ENCODE data around the gene FAM120B.

FAM120B gene

GRCh38 chr6:170429450-170429849 lies 122.9 kb downstream of the FAM120B start:
- DNase-seq = no peak

GRCh38 chr6:170433163-170434116 lies 126.9 kb downstream of the FAM120B start:
- peak; percentile 90 for DNase-seq

- DNase-seq = no peak
These were observed 127.7 kb downstream of the FAM120B start for GRCh38 chr6:170434117-170434820.

- no peak for DNase-seq
These were observed 128.2 kb downstream of the FAM120B start for GRCh38 chr6:170434821-170435155.

GRCh38 chr6:170435766-170436165 lies 129.2 kb downstream of the FAM120B start:
- DNase-seq = no peak

GRCh38 chr6:170436209-170436809 lies 129.8 kb downstream of the FAM120B start:
- DNase-seq = peak; percentile 42

GRCh38 chr6:170437719-170438401 lies 131.3 kb downstream of the FAM120B start:
- DNase-seq = no peak

GRCh38 chr6:170438402-170438753 lies 131.8 kb downstream of the FAM120B start:
- DNase-seq = peak; percentile 100

GRCh38 chr6:170438861-170439260 lies 132.3 kb downstream of the FAM120B start:
- DNase-seq = peak; percentile 47

GRCh38 chr6:170439366-170440361 lies 133.1 kb downstream of the FAM120B start:
- DNase-seq = peak; percentile 47

- DNase-seq = no peak
These were observed 133.9 kb downstream of the FAM120B start for GRCh38 chr6:170440437-170440836.

- no peak for DNase-seq
These were observed 134.8 kb downstream of the FAM120B start for GRCh38 chr6:170441316-170441715.

- DNase-seq = no peak
These were observed 136.0 kb downstream of the FAM120B start for GRCh38 chr6:170442596-170442995.

GRCh38 chr6:170443151-170443662 lies 136.6 kb downstream of the FAM120B start:
- peak; percentile 33 for DNase-seq

GRCh38 chr6:170444056-170444591 lies 137.6 kb downstream of the FAM120B start:
- DNase-seq = no peak

- DNase-seq = no peak
These were observed 138.3 kb downstream of the FAM120B start for GRCh38 chr6:170444811-170445211.

- DNase-seq = no peak
These were observed 138.9 kb downstream of the FAM120B start for GRCh38 chr6:170445487-170445886.

- DNase-seq = no peak
These were observed 139.4 kb downstream of the FAM120B start for GRCh38 chr6:170445971-170446370.

- DNase-seq = no peak
These were observed 140.4 kb downstream of the FAM120B start for GRCh38 chr6:170446841-170447560.

- DNase-seq = no peak
These were observed 141.0 kb downstream of the FAM120B start for GRCh38 chr6:170447561-170447930.

GRCh38 chr6:170448317-170448716 lies 141.8 kb downstream of the FAM120B start:
- no peak for DNase-seq

Data from NCI-H82 (cell line).